Panc1 (cell line): ENCODE data around the gene UPK1B. TPM values are rescaled to one million over a fixed set of nuclear protein-coding genes. Genes with fewer than 3 reads are reported as not detected.

ENCODE experiments used
- ATAC-seq: fragments of 200-7000 bp; cut with Tn5 transposase; 2 replicates; pipeline ENCODE4 v1.9.1; 2020; ENCODE audit warnings: mild to moderate bottlenecking, moderate library complexity
- BruUV-seq: library from RNA; stranded (reverse); fragments of 400-500 nt; replicated peaks from 2 replicates; lab custom pipeline; 2021; lab: Mats Ljungman, UMichigan
- CTCF ChIA-PET: fragments of 300-600 bp; sonication (Branson Sonifier 250); formaldehyde crosslinking; loops from one replicate; lab custom pipeline; 2022; ENCODE audit warnings: antibody characterized with exemption; lab: Charles Lee
- POLR2A ChIA-PET: fragments of 300-600 bp; sonication (Branson Sonifier 250); formaldehyde crosslinking; loops from one replicate; lab custom pipeline; 2022; ENCODE audit warnings: antibody characterized with exemption; lab: Charles Lee
- DNase-seq: peaks from one replicate; pipeline ENCODE4 v3.0.0-alpha.2; 2010; ENCODE audit warnings: low read depth, low spot score
- H3K27ac ChIP-seq: 2 replicates; pipeline ENCODE4 v1.5.1; 2011; ENCODE audit warnings: mild to moderate bottlenecking, low read length, inconsistent platforms
- H3K27me3 ChIP-seq: fragments of 200-500 bp; sonication (Bioruptor generic); 2 replicates; pipeline ENCODE4 v1.6.0; 2014; ENCODE audit warnings: low read length, inconsistent platforms; ENCODE audit not compliant: control insufficient read depth, insufficient read depth
- H3K36me3 ChIP-seq: fragments of 200-500 bp; sonication (Bioruptor generic); 2 replicates; pipeline ENCODE4 v1.5.1; 2014; ENCODE audit warnings: inconsistent platforms, mild to moderate bottlenecking, low read length, moderate library complexity; ENCODE audit not compliant: control insufficient read depth, insufficient read depth
- H3K4me1 ChIP-seq: 2 replicates; pipeline ENCODE4 v1.5.1; 2011; ENCODE audit warnings: inconsistent platforms, mild to moderate bottlenecking, low read length, moderate library complexity; ENCODE audit not compliant: control insufficient read depth, insufficient read depth
- H3K4me3 ChIP-seq, 2 experiments: 2 replicates each; pipeline ENCODE4 v1.5.1; 2011 to 2012; ENCODE audit warnings: low read depth in 2 of 2, low read length in 2 of 2, mild to moderate bottlenecking in 2 of 2, inconsistent platforms in 1 of 2, moderate library complexity in 1 of 2
- H3K9me3 ChIP-seq: fragments of 200-500 bp; sonication (Bioruptor generic); 2 replicates; pipeline ENCODE4 v1.5.1; 2014; ENCODE audit warnings: low read depth, mild to moderate bottlenecking, inconsistent platforms, low read length, moderate library complexity; ENCODE audit not compliant: control insufficient read depth, insufficient read depth
- POLR2AphosphoS5 ChIP-seq: IDR thresholded peaks from 2 replicates; pipeline ENCODE4 v1.6.1; 2012; ENCODE audit warnings: mild to moderate bottlenecking, low read depth, low read length, moderate library complexity
- SIN3A ChIP-seq: IDR thresholded peaks from 2 replicates; pipeline ENCODE4 v1.6.1; 2012; ENCODE audit warnings: low read depth, mild to moderate bottlenecking, low read length, moderate library complexity, borderline replicate concordance; ENCODE audit not compliant: insufficient read depth
- TCF7L2 ChIP-seq: IDR thresholded peaks from 2 replicates; pipeline ENCODE4 v1.6.1; 2011; ENCODE audit warnings: mild to moderate bottlenecking, low read depth, low read length, inconsistent platforms
- in situ Hi-C: cut with HindIII; loops from 2 replicates; pipeline ENCODE4 v1.10.0; 2016; ENCODE audit warnings: low sequenced_read_pairs, low pct_unique_long_range_greater_than_20kb
- intact Hi-C: fragments of 100-400 bp; cut with micrococcal nuclease; formaldehyde crosslinking; loops from one replicate; pipeline ENCODE4 v1.10.0; 2022; ENCODE audit not compliant: unreplicated experiment
- total RNA-seq: library from RNA; stranded (reverse); gene quantifications from one replicate; pipeline ENCODE4 v1.2.1, GENCODE V29; 2021; ENCODE audit not compliant: unreplicated experiment
- TF ChIP-seq, protein P1 (sequence below), 2 experiments: IDR thresholded peaks; 2 replicates each; pipeline ENCODE4 v1.6.1; 2011 to 2012; ENCODE audit warnings: low read depth in 2 of 2, control low read depth in 1 of 2, low read length in 1 of 2, mild to moderate bottlenecking in 1 of 2, moderate library complexity in 1 of 2; ENCODE audit not compliant: insufficient read depth in 1 of 2
- TF ChIP-seq, protein P2 (sequence below): fragments of 450-650 bp; IDR thresholded peaks from 2 replicates; pipeline ENCODE4 v1.5.1; 2017; ENCODE audit warnings: mild to moderate bottlenecking

Gene UPK1B
- total RNA-seq, 1 experiment from 2014 or later, result 4.4 TPM

DNA sequence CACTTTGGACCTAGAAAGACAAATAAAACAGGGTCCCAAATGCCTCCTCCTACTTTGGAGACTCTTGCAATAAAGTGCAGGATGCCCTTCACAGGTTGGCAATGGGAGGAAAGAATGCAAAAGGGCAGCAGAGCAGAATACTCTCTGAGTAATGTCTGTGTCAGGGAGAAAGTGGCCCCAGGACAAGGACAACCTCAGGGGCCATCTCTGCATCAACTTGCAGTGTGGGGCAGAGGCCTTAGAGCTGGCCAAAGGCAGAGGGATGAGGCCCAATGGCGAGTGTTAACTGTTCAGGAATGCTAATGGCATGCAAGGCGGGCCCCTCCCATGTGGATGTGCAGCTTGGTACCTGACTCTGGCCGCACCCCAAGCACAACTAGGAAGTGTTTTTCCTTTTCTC, 8.4 kb downstream of the UPK1B start:
- no TSS peak for BruUV-seq
- in situ Hi-C loops (no loop called here), intact Hi-C loops (no loop called here)
- DNase-seq, result no peak
- ChIA-PET POLR2A (no interaction called here), CTCF (no interaction called here)
- Histone ChIP-seq H3K27me3 (no peaks in the 10 kb centered on the region), H3K9me3 (no peaks in the 10 kb centered on the region), H3K4me1 (peaks cover 4% of the 10 kb centered on the region; the same call in 1 of the 2 replicates), H3K4me3 (no peak overlapping the region), H3K36me3 (no peaks in the 10 kb centered on the region), H3K27ac (no peak overlapping the region)
- TF ChIP-seq TCF7L2, result no peak
- TF ChIP-seq SIN3A, result no peak
- TF ChIP-seq, protein P1, sequence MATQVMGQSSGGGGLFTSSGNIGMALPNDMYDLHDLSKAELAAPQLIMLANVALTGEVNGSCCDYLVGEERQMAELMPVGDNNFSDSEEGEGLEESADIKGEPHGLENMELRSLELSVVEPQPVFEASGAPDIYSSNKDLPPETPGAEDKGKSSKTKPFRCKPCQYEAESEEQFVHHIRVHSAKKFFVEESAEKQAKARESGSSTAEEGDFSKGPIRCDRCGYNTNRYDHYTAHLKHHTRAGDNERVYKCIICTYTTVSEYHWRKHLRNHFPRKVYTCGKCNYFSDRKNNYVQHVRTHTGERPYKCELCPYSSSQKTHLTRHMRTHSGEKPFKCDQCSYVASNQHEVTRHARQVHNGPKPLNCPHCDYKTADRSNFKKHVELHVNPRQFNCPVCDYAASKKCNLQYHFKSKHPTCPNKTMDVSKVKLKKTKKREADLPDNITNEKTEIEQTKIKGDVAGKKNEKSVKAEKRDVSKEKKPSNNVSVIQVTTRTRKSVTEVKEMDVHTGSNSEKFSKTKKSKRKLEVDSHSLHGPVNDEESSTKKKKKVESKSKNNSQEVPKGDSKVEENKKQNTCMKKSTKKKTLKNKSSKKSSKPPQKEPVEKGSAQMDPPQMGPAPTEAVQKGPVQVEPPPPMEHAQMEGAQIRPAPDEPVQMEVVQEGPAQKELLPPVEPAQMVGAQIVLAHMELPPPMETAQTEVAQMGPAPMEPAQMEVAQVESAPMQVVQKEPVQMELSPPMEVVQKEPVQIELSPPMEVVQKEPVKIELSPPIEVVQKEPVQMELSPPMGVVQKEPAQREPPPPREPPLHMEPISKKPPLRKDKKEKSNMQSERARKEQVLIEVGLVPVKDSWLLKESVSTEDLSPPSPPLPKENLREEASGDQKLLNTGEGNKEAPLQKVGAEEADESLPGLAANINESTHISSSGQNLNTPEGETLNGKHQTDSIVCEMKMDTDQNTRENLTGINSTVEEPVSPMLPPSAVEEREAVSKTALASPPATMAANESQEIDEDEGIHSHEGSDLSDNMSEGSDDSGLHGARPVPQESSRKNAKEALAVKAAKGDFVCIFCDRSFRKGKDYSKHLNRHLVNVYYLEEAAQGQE (IDR thresholded peaks at IDR 0.05; ENCODE audit: insufficient read depth in 1 of 2, low read depth in 2 of 2, low read length in 1 of 2), result no peak
- TF ChIP-seq POLR2AphosphoS5, result no peak
- TF ChIP-seq, protein P2, sequence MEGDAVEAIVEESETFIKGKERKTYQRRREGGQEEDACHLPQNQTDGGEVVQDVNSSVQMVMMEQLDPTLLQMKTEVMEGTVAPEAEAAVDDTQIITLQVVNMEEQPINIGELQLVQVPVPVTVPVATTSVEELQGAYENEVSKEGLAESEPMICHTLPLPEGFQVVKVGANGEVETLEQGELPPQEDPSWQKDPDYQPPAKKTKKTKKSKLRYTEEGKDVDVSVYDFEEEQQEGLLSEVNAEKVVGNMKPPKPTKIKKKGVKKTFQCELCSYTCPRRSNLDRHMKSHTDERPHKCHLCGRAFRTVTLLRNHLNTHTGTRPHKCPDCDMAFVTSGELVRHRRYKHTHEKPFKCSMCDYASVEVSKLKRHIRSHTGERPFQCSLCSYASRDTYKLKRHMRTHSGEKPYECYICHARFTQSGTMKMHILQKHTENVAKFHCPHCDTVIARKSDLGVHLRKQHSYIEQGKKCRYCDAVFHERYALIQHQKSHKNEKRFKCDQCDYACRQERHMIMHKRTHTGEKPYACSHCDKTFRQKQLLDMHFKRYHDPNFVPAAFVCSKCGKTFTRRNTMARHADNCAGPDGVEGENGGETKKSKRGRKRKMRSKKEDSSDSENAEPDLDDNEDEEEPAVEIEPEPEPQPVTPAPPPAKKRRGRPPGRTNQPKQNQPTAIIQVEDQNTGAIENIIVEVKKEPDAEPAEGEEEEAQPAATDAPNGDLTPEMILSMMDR, result no peak
- ATAC-seq, result peak; percentile 67

DNA sequence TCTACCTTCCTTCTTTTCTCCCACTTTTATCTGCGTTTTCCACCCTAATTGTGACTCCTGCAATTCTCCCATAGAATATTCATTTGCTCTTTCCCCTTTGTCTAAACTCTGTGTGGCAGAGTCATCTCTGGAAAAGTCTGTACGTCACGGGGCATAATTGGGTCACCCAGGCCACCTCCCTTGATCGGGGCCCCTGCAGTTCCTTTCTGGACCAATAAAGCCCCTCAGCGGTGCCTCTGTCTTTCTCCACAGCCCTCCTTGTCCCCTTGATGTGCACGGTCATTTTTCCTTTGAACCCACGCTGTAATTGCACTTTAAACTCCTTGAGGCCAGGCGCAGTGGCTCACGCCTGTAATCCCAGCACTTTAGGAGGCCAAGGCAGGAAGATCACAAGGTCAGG, 10.7 kb downstream of the UPK1B start:
- no TSS peak for BruUV-seq
- TF ChIP-seq, protein P2, result no peak
- TF ChIP-seq SIN3A, result no peak
- TF ChIP-seq, protein P1 (IDR thresholded peaks at IDR 0.05; ENCODE audit: insufficient read depth in 1 of 2, low read depth in 2 of 2, low read length in 1 of 2), result no peak
- TF ChIP-seq TCF7L2, result no peak
- TF ChIP-seq POLR2AphosphoS5, result no peak
- intact Hi-C loops (no loop called here), in situ Hi-C loops (no loop called here)
- H3K27me3 ChIP-seq, result no peaks in the 10 kb centered on the region
- no peaks in the 10 kb centered on the region for H3K9me3 ChIP-seq
- DNase-seq (no peak), ATAC-seq (no peak)
- H3K27ac ChIP-seq, result peak overlapping the region; percentile 37; the same call in 1 of the 2 replicates
- peaks cover 4% of the 10 kb centered on the region; the same call in 1 of the 2 replicates for H3K4me1 ChIP-seq
- ChIA-PET POLR2A (no interaction called here), CTCF (no interaction called here)
- no peak overlapping the region for H3K4me3 ChIP-seq
- H3K36me3 ChIP-seq, result no peaks in the 10 kb centered on the region
